Neural progenitor cell (in vitro differentiated cells): ENCODE results near the gene TCP11X1.
"Not testable (repeated sequence)": the region's sequence is repeated elsewhere in the genome, so short reads cannot be mapped to it uniquely, and the experiment has no call there.

Experiments used
- CTCF ChIP-seq: fragments of 200-600 bp; sonication (generic); IDR thresholded peaks from 2 replicates; pipeline ENCODE4 v1.5.1; 2017; ENCODE audit warnings: antibody characterized with exemption, mild to moderate bottlenecking
- EZH2 ChIP-seq: fragments of 200-600 bp; sonication (generic); IDR thresholded peaks from 2 replicates; pipeline ENCODE4 v1.6.1; 2017; ENCODE audit warnings: antibody characterized with exemption, mild to moderate bottlenecking, moderate library complexity
- EZH2phosphoT487 ChIP-seq: fragments of 200-600 bp; sonication (generic); IDR thresholded peaks from 2 replicates; pipeline ENCODE4 v1.6.1; 2017; ENCODE audit warnings: antibody characterized with exemption

GRCh38 chrX:102235678-102236077 is 20.6 kb downstream of the TCP11X1 start:
- TF ChIP-seq CTCF, EZH2phosphoT487, EZH2: not testable (repeated sequence)
